ENCODE data around the gene PRIMA1.

DNA sequence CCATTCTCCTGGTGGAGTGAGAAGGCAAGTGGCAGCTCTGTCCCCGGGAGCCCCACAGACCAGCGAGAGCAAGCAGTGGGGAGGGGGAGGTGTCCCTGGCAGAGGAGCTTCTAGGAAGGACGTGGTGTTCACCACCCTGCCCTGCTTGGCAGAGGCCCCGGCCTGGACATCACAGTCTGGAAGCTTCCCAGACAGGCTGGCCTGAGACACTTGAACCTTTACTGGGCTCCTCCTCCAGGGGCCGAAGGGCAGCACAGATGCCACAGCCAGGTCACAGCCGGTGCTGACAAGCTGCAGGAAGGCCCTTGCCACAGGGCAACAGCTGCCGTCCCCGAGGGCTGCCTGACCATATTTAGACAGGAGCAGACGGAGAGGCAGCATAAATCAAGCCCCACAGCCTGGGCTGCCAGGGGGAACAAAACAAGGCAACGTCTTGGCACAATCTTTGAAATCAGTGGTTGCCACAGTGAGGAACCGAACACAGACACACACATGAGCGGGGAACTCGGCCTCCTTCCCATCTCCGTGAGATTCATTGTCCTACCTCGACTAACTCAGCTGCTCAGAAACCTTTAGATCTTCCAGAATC lies 28.5 kb downstream of the PRIMA1 start:
- TF ChIP-seq POLR2A (IDR thresholded peaks at IDR 0.05), result no peak
- peak in 2 of 4 experiments; percentile 15 to 26 for TF ChIP-seq CTCF (IDR thresholded peaks at IDR 0.05)
- TF ChIP-seq POLR2AphosphoS5 (IDR thresholded peaks at IDR 0.05), result peak; percentile 83
